Cardiac muscle cell (in vitro differentiated cells and primary cell): ENCODE measurements around the gene KCNIP1. TPM values are rescaled to one million over a fixed set of nuclear protein-coding genes. Genes with fewer than 3 reads are reported as not detected.

Experiments used
- DNase-seq, 2 donors: peaks; one replicate each; pipeline versions ENCODE4 v3.0.0 to v3.0.0-alpha.2; 2010 to 2017; ENCODE audit warnings: low read depth in 1 of 2, low spot score in 1 of 2
- H3K27ac ChIP-seq: fragments of 200-600 bp; sonication (generic); 2 replicates; pipeline ENCODE4 v1.5.1; 2016
- H3K27me3 ChIP-seq: fragments of 200-600 bp; sonication (generic); 2 replicates; pipeline ENCODE4 v1.6.0; 2016; ENCODE audit warnings: control low read depth
- H3K36me3 ChIP-seq: fragments of 200-600 bp; sonication (generic); 2 replicates; pipeline ENCODE4 v1.5.1; 2016; ENCODE audit warnings: control low read depth
- H3K4me1 ChIP-seq: fragments of 200-600 bp; sonication (generic); 2 replicates; pipeline ENCODE4 v1.8.1; 2017; ENCODE audit warnings: low read depth, mild to moderate bottlenecking, mixed run types
- H3K4me3 ChIP-seq: fragments of 200-600 bp; sonication (generic); 2 replicates; pipeline ENCODE4 v1.5.1; 2016; ENCODE audit warnings: mild to moderate bottlenecking
- H3K9me3 ChIP-seq: fragments of 200-600 bp; sonication (generic); 2 replicates; pipeline ENCODE4 v1.5.1; 2017; ENCODE audit warnings: low read depth, mild to moderate bottlenecking, control low read depth
- CTCF ChIP-seq: IDR thresholded peaks from 2 replicates; pipeline ENCODE4 v1.5.1; 2012; ENCODE audit warnings: low read depth, mild to moderate bottlenecking, low read length
- polyA plus RNA-seq: library from polyadenylated mRNA; unstranded; fragments of >200 nt; fragmentation: Nextera tagmentation; extraction: Ambion mirVana; gene quantifications from 2 replicates; pipeline ENCODE4 v1.2.1, GENCODE V29; 2016
- total RNA-seq: library from RNA; depleted of rRNA; stranded (reverse); fragments of >200 nt; gene quantifications from 2 replicates; pipeline ENCODE4 v1.2.3, GENCODE V29; 2016

KCNIP1 gene
- total and polyA plus RNA-seq, 2 experiments from 2014 or later: 0.09 TPM; not detected in 1

- H3K27ac ChIP-seq: no peak overlapping the region
- no peak for TF ChIP-seq CTCF
- no peak overlapping the region for H3K4me3 ChIP-seq
- no peaks in the 10 kb centered on the region for H3K9me3 ChIP-seq
- no peaks in the 10 kb centered on the region for H3K36me3 ChIP-seq
- no peaks in the 10 kb centered on the region for H3K4me1 ChIP-seq
- H3K27me3 ChIP-seq: no peaks in the 10 kb centered on the region
- no peak for DNase-seq
These were observed 25.5 kb upstream of the KCNIP1 start for GRCh38 chr5:170478306-170478705.

GRCh38 chr5:170479484-170479883 lies 24.3 kb upstream of the KCNIP1 start:
- H3K9me3 ChIP-seq: no peaks in the 10 kb centered on the region
- no peaks in the 10 kb centered on the region for H3K27me3 ChIP-seq
- DNase-seq: no peak
- H3K36me3 ChIP-seq: no peaks in the 10 kb centered on the region
- no peaks in the 10 kb centered on the region for H3K4me1 ChIP-seq
- H3K27ac ChIP-seq: no peak overlapping the region
- no peak for TF ChIP-seq CTCF
- no peak overlapping the region for H3K4me3 ChIP-seq

GRCh38 chr5:170480260-170480659 lies 23.6 kb upstream of the KCNIP1 start:
- Histone ChIP-seq H3K36me3 (no peaks in the 10 kb centered on the region), H3K27me3 (no peaks in the 10 kb centered on the region), H3K9me3 (no peaks in the 10 kb centered on the region), H3K4me1 (no peaks in the 10 kb centered on the region), H3K4me3 (no peak overlapping the region), H3K27ac (no peak overlapping the region)
- TF ChIP-seq CTCF: no peak
- DNase-seq: no peak

GRCh38 chr5:170481849-170482248 lies 22.0 kb upstream of the KCNIP1 start:
- H3K4me1 ChIP-seq: no peaks in the 10 kb centered on the region
- DNase-seq: no peak

GRCh38 chr5:170482511-170482910 lies 21.3 kb upstream of the KCNIP1 start:
- no peak for DNase-seq
- no peak for TF ChIP-seq CTCF
- H3K4me1 ChIP-seq: no peaks in the 10 kb centered on the region
- H3K27ac ChIP-seq: no peak overlapping the region
- no peak overlapping the region for H3K4me3 ChIP-seq
- no peaks in the 10 kb centered on the region for H3K36me3 ChIP-seq
- H3K27me3 ChIP-seq: no peaks in the 10 kb centered on the region
- no peaks in the 10 kb centered on the region for H3K9me3 ChIP-seq

More at GRCh38 chr5:170481849-170482248, 22.0 kb upstream of the KCNIP1 start:
- Histone ChIP-seq H3K27ac (no peak overlapping the region), H3K36me3 (no peaks in the 10 kb centered on the region), H3K4me3 (no peak overlapping the region), H3K27me3 (no peaks in the 10 kb centered on the region), H3K9me3 (no peaks in the 10 kb centered on the region)
- no peak for TF ChIP-seq CTCF
